RWPE2 (cell line): Measurements from ENCODE around the gene SEMA4D.

Source experiments
- ATAC-seq: fragments of 200-7000 bp; cut with Tn5 transposase; 3 replicates; pipeline ENCODE4 v1.9.1; 2021; ENCODE audit warnings: low read depth
- DNase-seq: peaks from one replicate; pipeline ENCODE4 v3.0.0-alpha.2; 2020; ENCODE audit warnings: low spot score
- H3K27ac ChIP-seq: fragments of 450-650 bp; 2 replicates; pipeline ENCODE4 v1.5.1; 2017; ENCODE audit warnings: mild to moderate bottlenecking; ENCODE audit not compliant: poor library complexity, severe bottlenecking
- H3K27me3 ChIP-seq: fragments of 250-450 bp; sonication (Bioruptor Pico); 2 replicates; pipeline ENCODE4 v1.5.1; 2021; ENCODE audit warnings: mild to moderate bottlenecking, moderate library complexity; ENCODE audit not compliant: insufficient read depth, poor library complexity, severe bottlenecking
- H3K36me3 ChIP-seq: fragments of 250-450 bp; sonication (Bioruptor Pico); 2 replicates; pipeline ENCODE4 v1.5.1; 2020; ENCODE audit warnings: low read depth, mild to moderate bottlenecking, moderate library complexity
- H3K4me1 ChIP-seq: fragments of 250-450 bp; sonication (Bioruptor Pico); 2 replicates; pipeline ENCODE4 v1.5.1; 2021; ENCODE audit warnings: mild to moderate bottlenecking, moderate library complexity; ENCODE audit not compliant: insufficient read depth, poor library complexity, severe bottlenecking
- H3K4me3 ChIP-seq: fragments of 250-450 bp; sonication (Bioruptor Pico); 2 replicates; pipeline ENCODE4 v1.5.1; 2021; ENCODE audit warnings: mild to moderate bottlenecking, moderate library complexity; ENCODE audit not compliant: severe bottlenecking
- H3K9me3 ChIP-seq: fragments of 250-450 bp; sonication (Bioruptor Pico); 2 replicates; pipeline ENCODE4 v1.5.1; 2021; ENCODE audit warnings: mild to moderate bottlenecking, moderate library complexity; ENCODE audit not compliant: severe bottlenecking
- CTCF ChIP-seq: fragments of 450-650 bp; IDR thresholded peaks from one replicate; pipeline ENCODE4 v1.5.1; 2017; ENCODE audit warnings: mild to moderate bottlenecking, moderate library complexity; ENCODE audit not compliant: poor library complexity, severe bottlenecking

Gene SEMA4D

GRCh38 chr9:89358376-89358916 is 139.5 kb downstream of the SEMA4D start:
- Histone ChIP-seq H3K36me3 (peaks cover 76% of the 10 kb centered on the region), H3K27me3 (no peaks in the 10 kb centered on the region), H3K4me3 (no peak overlapping the region), H3K9me3 (no peaks in the 10 kb centered on the region), H3K4me1 (no peaks in the 10 kb centered on the region), H3K27ac (no peak overlapping the region)
- DNase-seq = no peak
- ATAC-seq = no peak
- TF ChIP-seq CTCF = no peak

GRCh38 chr9:89357331-89358197 is 140.3 kb downstream of the SEMA4D start:
- no peak overlapping the region for H3K4me3 ChIP-seq
- TF ChIP-seq CTCF = no peak
- H3K4me1 ChIP-seq = no peaks in the 10 kb centered on the region
- H3K27me3 ChIP-seq = no peaks in the 10 kb centered on the region
- peaks cover 82% of the 10 kb centered on the region for H3K36me3 ChIP-seq
- no peak for ATAC-seq
- no peak overlapping the region for H3K27ac ChIP-seq
- H3K9me3 ChIP-seq = no peaks in the 10 kb centered on the region
- no peak for DNase-seq

- Histone ChIP-seq H3K27me3 (no peaks in the 10 kb centered on the region), H3K4me1 (no peaks in the 10 kb centered on the region), H3K27ac (no peak overlapping the region), H3K4me3 (no peak overlapping the region), H3K36me3 (peaks cover 90% of the 10 kb centered on the region), H3K9me3 (no peaks in the 10 kb centered on the region)
- no peak for DNase-seq
- no peak for ATAC-seq
- no peak for TF ChIP-seq CTCF
Observed at GRCh38 chr9:89356782-89357181, 141.1 kb downstream of the SEMA4D start.

GRCh38 chr9:89354471-89354870 is 143.4 kb downstream of the SEMA4D start:
- no peak for DNase-seq
- H3K9me3 ChIP-seq = no peaks in the 10 kb centered on the region
- ATAC-seq = no peak
- H3K4me1 ChIP-seq = no peaks in the 10 kb centered on the region
- peaks cover 89% of the 10 kb centered on the region for H3K36me3 ChIP-seq
- no peaks in the 10 kb centered on the region for H3K27me3 ChIP-seq
- H3K27ac ChIP-seq = no peak overlapping the region
- no peak overlapping the region for H3K4me3 ChIP-seq
- TF ChIP-seq CTCF = no peak

GRCh38 chr9:89353989-89354388 is 143.9 kb downstream of the SEMA4D start:
- H3K36me3 ChIP-seq = peaks cover 89% of the 10 kb centered on the region
- no peaks in the 10 kb centered on the region for H3K27me3 ChIP-seq
- TF ChIP-seq CTCF = no peak
- H3K27ac ChIP-seq = no peak overlapping the region
- no peak overlapping the region for H3K4me3 ChIP-seq
- H3K4me1 ChIP-seq = no peaks in the 10 kb centered on the region
- no peaks in the 10 kb centered on the region for H3K9me3 ChIP-seq
- DNase-seq (no peak), ATAC-seq (no peak)
